WTC11 (cell line): ENCODE measurements around the gene CACNA2D1. TPM values are rescaled to one million over a fixed set of nuclear protein-coding genes. Genes with fewer than 3 reads are reported as not detected.
A peak's percentile ranks its signal among the peaks of the same experiment; 100 is the strongest.

Experiments
- ATAC-seq: fragments of 200-7000 bp; cut with Tn5 transposase; 2 replicates; pipeline ENCODE4 v1.10.0; 2021; ENCODE audit warnings: mild to moderate bottlenecking, moderate library complexity
- CTCF ChIA-PET: fragments of 300-600 bp; sonication (Branson Sonifier 250); formaldehyde crosslinking; loops from one replicate; lab custom pipeline; 2021; ENCODE audit warnings: antibody characterized with exemption; lab: Charles Lee
- POLR2A ChIA-PET: fragments of 350-600 bp; sonication (Branson Sonifier 250); formaldehyde crosslinking; loops from one replicate; lab custom pipeline; 2021; ENCODE audit warnings: antibody characterized with exemption; lab: Charles Lee
- DNase-seq: peaks from one replicate; pipeline ENCODE4 v3.0.0; 2021; ENCODE audit warnings: low spot score
- H3K27ac Mint-ChIP-seq: 2 replicates; pipeline ENCODE4 v1.8.0; 2021; ENCODE audit warnings: mixed read lengths
- H3K27me3 Mint-ChIP-seq: 2 replicates; pipeline ENCODE4 v1.8.0; 2021; ENCODE audit warnings: low read depth, mild to moderate bottlenecking, moderate library complexity, mixed read lengths
- H3K36me3 Mint-ChIP-seq: 2 replicates; pipeline ENCODE4 v1.8.0; 2021; ENCODE audit warnings: mixed read lengths
- H3K4me1 Mint-ChIP-seq: 2 replicates; pipeline ENCODE4 v1.8.0; 2022; ENCODE audit warnings: mixed read lengths
- H3K4me3 Mint-ChIP-seq: 2 replicates; pipeline ENCODE4 v1.8.0; 2021; ENCODE audit warnings: mild to moderate bottlenecking, moderate library complexity, mixed read lengths
- H3K9me3 Mint-ChIP-seq: 2 replicates; pipeline ENCODE4 v1.8.0; 2021; ENCODE audit warnings: mixed read lengths
- CREB1 ChIP-seq: sonication (generic); formaldehyde crosslinking; IDR thresholded peaks from 2 replicates; pipeline ENCODE4 v1.8.0; 2023; ENCODE audit warnings: mild to moderate bottlenecking, missing genetic modification reagents
- CREM ChIP-seq: sonication (generic); formaldehyde crosslinking; IDR thresholded peaks from 2 replicates; pipeline ENCODE4 v1.8.1; 2022; ENCODE audit warnings: mild to moderate bottlenecking, missing genetic modification reagents, moderate library complexity
- ELF4 ChIP-seq: sonication (generic); formaldehyde crosslinking; IDR thresholded peaks from 2 replicates; pipeline ENCODE4 v1.8.1; 2022; ENCODE audit warnings: low read depth, mild to moderate bottlenecking, moderate library complexity, missing genetic modification reagents
- EMX1 ChIP-seq: fragments of 250-450 bp; sonication (Bioruptor Pico); IDR thresholded peaks from 2 replicates; pipeline ENCODE4 v1.8.0; 2021; ENCODE audit warnings: mild to moderate bottlenecking
- ETV6 ChIP-seq: sonication (generic); formaldehyde crosslinking; IDR thresholded peaks from 2 replicates; pipeline ENCODE4 v1.8.1; 2022; ENCODE audit warnings: mild to moderate bottlenecking, missing genetic modification reagents
- FOXP1 ChIP-seq: sonication (generic); formaldehyde crosslinking; IDR thresholded peaks from 2 replicates; pipeline ENCODE4 v1.8.0; 2022; ENCODE audit warnings: missing genetic modification reagents, mild to moderate bottlenecking, moderate library complexity, borderline replicate concordance
- GRHL2 ChIP-seq: fragments of 250-450 bp; sonication (Bioruptor Pico); IDR thresholded peaks from 2 replicates; pipeline ENCODE4 v1.8.0; 2022; ENCODE audit warnings: mild to moderate bottlenecking, moderate library complexity; ENCODE audit not compliant: insufficient replicate concordance, severe bottlenecking
- GTF2I ChIP-seq: fragments of 250-450 bp; sonication (Bioruptor Pico); conservative IDR thresholded peaks from 2 replicates; pipeline ENCODE4 v1.4.0; 2021; ENCODE audit warnings: mild to moderate bottlenecking
- KAT7 ChIP-seq: sonication (generic); formaldehyde crosslinking; IDR thresholded peaks from 2 replicates; pipeline ENCODE4 v1.8.1; 2023; ENCODE audit warnings: missing genetic modification reagents, mild to moderate bottlenecking, borderline replicate concordance
- OVOL2 ChIP-seq: fragments of 250-450 bp; sonication (Bioruptor Pico); IDR thresholded peaks from 2 replicates; pipeline ENCODE4 v1.9.0; 2021; ENCODE audit warnings: mild to moderate bottlenecking, borderline replicate concordance
- SMAD3 ChIP-seq: sonication (generic); formaldehyde crosslinking; IDR thresholded peaks from 2 replicates; pipeline ENCODE4 v1.8.0; 2022; ENCODE audit warnings: missing genetic modification reagents, mild to moderate bottlenecking, borderline replicate concordance
- TP53 ChIP-seq: sonication (generic); formaldehyde crosslinking; IDR thresholded peaks from 2 replicates; pipeline ENCODE4 v1.8.1; 2023; ENCODE audit warnings: mild to moderate bottlenecking, missing genetic modification reagents
- ZBTB21 ChIP-seq: sonication (generic); formaldehyde crosslinking; IDR thresholded peaks from 2 replicates; pipeline ENCODE4 v1.8.1; 2023; ENCODE audit warnings: mild to moderate bottlenecking, missing genetic modification reagents, borderline replicate concordance
- ZNF317 ChIP-seq: sonication (generic); formaldehyde crosslinking; IDR thresholded peaks from 2 replicates; pipeline ENCODE4 v1.8.1; 2023; ENCODE audit warnings: low read depth, mild to moderate bottlenecking, moderate library complexity, missing genetic modification reagents, borderline replicate concordance
- ZNF396 ChIP-seq: fragments of 250-450 bp; sonication (Bioruptor Pico); IDR thresholded peaks from 2 replicates; pipeline ENCODE4 v1.8.0; 2021; ENCODE audit warnings: mild to moderate bottlenecking, moderate library complexity, borderline replicate concordance
- ZNF416 ChIP-seq: fragments of 250-450 bp; sonication (Bioruptor Pico); IDR thresholded peaks from 2 replicates; pipeline ENCODE4 v1.9.0; 2021; ENCODE audit warnings: mild to moderate bottlenecking, inconsistent platforms
- ZNF423 ChIP-seq: fragments of 250-450 bp; sonication (Bioruptor Pico); IDR thresholded peaks from 2 replicates; pipeline ENCODE4 v2.1.2; 2022; ENCODE audit warnings: mild to moderate bottlenecking, moderate library complexity
- total RNA-seq: library from RNA; stranded (reverse); gene quantifications from 3 replicates; pipeline ENCODE4 v1.2.3, GENCODE V29; 2021
- TF ChIP-seq, protein P1 (sequence below): sonication (generic); formaldehyde crosslinking; conservative IDR thresholded peaks from 2 replicates; pipeline ENCODE4 v1.8.1; 2023; ENCODE audit warnings: mild to moderate bottlenecking, low read depth, missing genetic modification reagents, moderate library complexity
- TF ChIP-seq, protein P2 (sequence below): sonication (generic); formaldehyde crosslinking; IDR thresholded peaks from 2 replicates; pipeline ENCODE4 v1.8.1; 2023; ENCODE audit warnings: mild to moderate bottlenecking, missing genetic modification reagents
- TF ChIP-seq, protein P3 (sequence below): sonication (generic); formaldehyde crosslinking; IDR thresholded peaks from 2 replicates; pipeline ENCODE4 v1.8.0; 2022; ENCODE audit warnings: missing genetic modification reagents
- TF ChIP-seq, protein P4 (sequence below): fragments of 250-450 bp; sonication (Bioruptor Pico); IDR thresholded peaks from 2 replicates; pipeline ENCODE4 v2.1.2; 2022; ENCODE audit warnings: mild to moderate bottlenecking, moderate library complexity

The CACNA2D1 gene
- total RNA-seq, 1 experiment from 2014 or later: 33.3 TPM

DNA sequence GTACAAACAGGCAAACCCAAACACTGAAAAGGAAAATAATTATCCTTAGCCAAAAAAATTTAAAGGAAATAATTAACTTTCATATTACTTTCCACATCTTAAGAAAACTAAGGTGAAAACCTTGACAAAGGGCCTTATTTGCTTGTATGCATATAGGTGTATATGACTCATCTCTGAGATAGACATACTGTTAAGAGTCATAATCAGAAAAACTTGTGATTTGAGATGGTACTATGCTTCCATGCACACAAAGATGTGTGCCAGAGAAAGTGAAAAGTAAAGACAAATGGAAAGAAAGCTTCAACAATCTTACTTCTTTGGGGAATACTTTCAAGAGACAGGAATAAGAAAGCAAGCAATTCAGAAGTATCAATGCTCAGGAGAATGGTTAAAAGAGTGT lies 3.3 kb upstream of the CACNA2D1 start:
- Mint-ChIP-seq H3K4me3 (no peak overlapping the region), H3K36me3 (no peaks in the 10 kb centered on the region), H3K27me3 (peaks cover 11% of the 10 kb centered on the region), H3K4me1 (peaks cover 30% of the 10 kb centered on the region), H3K9me3 (no peaks in the 10 kb centered on the region)
- DNase-seq (no peak), ATAC-seq (no peak)
- no peak for TF ChIP-seq ZNF423 (CRISPR knock-in tag)
- TF ChIP-seq CREB1 (CRISPR knock-in tag): no peak
- TF ChIP-seq ETV6: no peak
- TF ChIP-seq, all 79 proteins: peak for 0
- ChIA-PET POLR2A (no interaction called here), CTCF (no interaction called here)
- H3K27ac Mint-ChIP-seq: no peak overlapping the region

DNA sequence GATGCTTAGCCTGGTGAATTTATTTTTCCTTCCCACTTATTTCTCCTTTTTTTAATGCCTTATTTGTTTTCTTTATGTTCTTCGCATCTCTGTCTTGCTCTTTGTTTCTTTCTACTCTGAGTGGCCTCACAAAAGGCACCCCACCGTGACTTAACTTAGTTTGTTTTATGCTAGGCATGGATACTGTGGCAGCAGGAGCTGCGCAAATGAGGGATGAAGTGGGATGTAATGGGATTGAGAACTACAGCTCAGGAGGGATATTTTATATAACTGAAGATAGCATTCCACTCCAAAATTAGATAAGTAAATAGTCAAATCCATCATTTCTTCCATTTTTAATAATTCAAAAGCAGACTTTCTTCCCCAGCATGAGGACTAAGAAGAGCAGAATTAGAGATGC lies 1.7 kb upstream of the CACNA2D1 start:
- TF ChIP-seq CREM (CRISPR knock-in tag) (no peak), ELF4 (CRISPR knock-in tag) (no peak), GRHL2 (CRISPR knock-in tag) (no peak)
- TF ChIP-seq, all 79 proteins: peak for 0

DNA sequence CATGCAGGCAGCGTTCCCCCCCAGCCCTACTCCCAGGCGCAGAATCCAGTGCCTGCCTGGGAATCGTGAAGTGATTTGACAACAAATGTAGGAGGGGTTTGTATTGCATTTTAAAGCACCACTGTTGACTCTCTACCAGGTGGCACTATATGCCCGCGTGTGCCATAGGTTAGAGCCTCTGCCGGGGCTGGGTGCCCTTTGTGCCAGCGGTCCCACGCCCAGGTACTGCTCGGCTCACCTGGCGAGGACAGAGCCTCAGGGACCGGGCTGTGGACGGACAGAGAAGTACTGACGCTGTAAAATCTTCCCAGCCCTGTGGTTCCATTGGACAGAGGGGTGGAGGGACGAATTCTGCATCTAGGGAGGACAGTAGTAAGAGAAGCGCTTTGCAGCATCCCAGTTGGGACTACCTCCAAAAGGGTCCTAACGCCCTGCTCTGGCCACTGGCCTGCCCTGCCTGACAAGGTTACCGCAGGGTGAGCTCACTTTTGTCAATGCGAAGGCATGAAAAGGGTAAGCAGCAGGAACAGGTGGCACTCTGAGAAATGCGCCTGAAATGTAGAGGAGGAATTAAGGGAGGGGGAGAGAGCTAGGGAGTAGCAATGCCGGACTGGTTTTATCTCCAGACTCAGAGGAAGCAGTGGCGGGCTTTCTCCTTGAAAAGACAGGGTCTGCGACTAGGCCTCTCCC lies 788 bp upstream of the CACNA2D1 start:
- Mint-ChIP-seq H3K9me3 (no peaks in the 10 kb centered on the region), H3K27me3 (peaks cover 11% of the 10 kb centered on the region), H3K4me1 (peaks cover 37% of the 10 kb centered on the region), H3K36me3 (no peaks in the 10 kb centered on the region), H3K4me3 (peak overlapping the region; percentile 90), H3K27ac (peak overlapping the region; percentile 96)
- DNase-seq (peak; percentile 36), ATAC-seq (peak; percentile 54)
- CTCF ChIA-PET: interaction anchor here (1.0 to 1.1 kb wide), 3 partner anchors 37 to 210 kb away, joined by 3 to 5 read pairs (median 4); no protein-coding TSS in a partner anchor
- POLR2A ChIA-PET: interaction anchor here (0.6 kb wide), 1 partner anchor 58 kb away, joined by 4 read pairs; no protein-coding TSS in a partner anchor
- TF ChIP-seq GTF2I (CRISPR knock-in tag) (no peak), OVOL2 (CRISPR knock-in tag) (no peak), SMAD3 (CRISPR knock-in tag) (no peak), ZNF416 (CRISPR knock-in tag) (no peak), ZBTB21 (0 out of 2 replicates have a peak, but pooled peaks have one; percentile 52), ZNF317 (CRISPR knock-in tag) (no peak), ZNF396 (CRISPR knock-in tag) (no peak), TP53 (peak; percentile 62; the same call in 1 of the 2 replicates), KAT7 (CRISPR knock-in tag) (no peak), EMX1 (CRISPR knock-in tag) (no peak), FOXP1 (CRISPR knock-in tag) (peak; percentile 66; the same call in 1 of the 2 replicates), GRHL2 (CRISPR knock-in tag) (no peak)
- TF ChIP-seq, protein P1, sequence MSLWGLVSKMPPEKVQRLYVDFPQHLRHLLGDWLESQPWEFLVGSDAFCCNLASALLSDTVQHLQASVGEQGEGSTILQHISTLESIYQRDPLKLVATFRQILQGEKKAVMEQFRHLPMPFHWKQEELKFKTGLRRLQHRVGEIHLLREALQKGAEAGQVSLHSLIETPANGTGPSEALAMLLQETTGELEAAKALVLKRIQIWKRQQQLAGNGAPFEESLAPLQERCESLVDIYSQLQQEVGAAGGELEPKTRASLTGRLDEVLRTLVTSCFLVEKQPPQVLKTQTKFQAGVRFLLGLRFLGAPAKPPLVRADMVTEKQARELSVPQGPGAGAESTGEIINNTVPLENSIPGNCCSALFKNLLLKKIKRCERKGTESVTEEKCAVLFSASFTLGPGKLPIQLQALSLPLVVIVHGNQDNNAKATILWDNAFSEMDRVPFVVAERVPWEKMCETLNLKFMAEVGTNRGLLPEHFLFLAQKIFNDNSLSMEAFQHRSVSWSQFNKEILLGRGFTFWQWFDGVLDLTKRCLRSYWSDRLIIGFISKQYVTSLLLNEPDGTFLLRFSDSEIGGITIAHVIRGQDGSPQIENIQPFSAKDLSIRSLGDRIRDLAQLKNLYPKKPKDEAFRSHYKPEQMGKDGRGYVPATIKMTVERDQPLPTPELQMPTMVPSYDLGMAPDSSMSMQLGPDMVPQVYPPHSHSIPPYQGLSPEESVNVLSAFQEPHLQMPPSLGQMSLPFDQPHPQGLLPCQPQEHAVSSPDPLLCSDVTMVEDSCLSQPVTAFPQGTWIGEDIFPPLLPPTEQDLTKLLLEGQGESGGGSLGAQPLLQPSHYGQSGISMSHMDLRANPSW (CRISPR knock-in tag): no peak
- TF ChIP-seq, protein P2, sequence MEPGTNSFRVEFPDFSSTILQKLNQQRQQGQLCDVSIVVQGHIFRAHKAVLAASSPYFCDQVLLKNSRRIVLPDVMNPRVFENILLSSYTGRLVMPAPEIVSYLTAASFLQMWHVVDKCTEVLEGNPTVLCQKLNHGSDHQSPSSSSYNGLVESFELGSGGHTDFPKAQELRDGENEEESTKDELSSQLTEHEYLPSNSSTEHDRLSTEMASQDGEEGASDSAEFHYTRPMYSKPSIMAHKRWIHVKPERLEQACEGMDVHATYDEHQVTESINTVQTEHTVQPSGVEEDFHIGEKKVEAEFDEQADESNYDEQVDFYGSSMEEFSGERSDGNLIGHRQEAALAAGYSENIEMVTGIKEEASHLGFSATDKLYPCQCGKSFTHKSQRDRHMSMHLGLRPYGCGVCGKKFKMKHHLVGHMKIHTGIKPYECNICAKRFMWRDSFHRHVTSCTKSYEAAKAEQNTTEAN (CRISPR knock-in tag): peak; percentile 33; the same call in 1 of the 2 replicates
- TF ChIP-seq, protein P3, sequence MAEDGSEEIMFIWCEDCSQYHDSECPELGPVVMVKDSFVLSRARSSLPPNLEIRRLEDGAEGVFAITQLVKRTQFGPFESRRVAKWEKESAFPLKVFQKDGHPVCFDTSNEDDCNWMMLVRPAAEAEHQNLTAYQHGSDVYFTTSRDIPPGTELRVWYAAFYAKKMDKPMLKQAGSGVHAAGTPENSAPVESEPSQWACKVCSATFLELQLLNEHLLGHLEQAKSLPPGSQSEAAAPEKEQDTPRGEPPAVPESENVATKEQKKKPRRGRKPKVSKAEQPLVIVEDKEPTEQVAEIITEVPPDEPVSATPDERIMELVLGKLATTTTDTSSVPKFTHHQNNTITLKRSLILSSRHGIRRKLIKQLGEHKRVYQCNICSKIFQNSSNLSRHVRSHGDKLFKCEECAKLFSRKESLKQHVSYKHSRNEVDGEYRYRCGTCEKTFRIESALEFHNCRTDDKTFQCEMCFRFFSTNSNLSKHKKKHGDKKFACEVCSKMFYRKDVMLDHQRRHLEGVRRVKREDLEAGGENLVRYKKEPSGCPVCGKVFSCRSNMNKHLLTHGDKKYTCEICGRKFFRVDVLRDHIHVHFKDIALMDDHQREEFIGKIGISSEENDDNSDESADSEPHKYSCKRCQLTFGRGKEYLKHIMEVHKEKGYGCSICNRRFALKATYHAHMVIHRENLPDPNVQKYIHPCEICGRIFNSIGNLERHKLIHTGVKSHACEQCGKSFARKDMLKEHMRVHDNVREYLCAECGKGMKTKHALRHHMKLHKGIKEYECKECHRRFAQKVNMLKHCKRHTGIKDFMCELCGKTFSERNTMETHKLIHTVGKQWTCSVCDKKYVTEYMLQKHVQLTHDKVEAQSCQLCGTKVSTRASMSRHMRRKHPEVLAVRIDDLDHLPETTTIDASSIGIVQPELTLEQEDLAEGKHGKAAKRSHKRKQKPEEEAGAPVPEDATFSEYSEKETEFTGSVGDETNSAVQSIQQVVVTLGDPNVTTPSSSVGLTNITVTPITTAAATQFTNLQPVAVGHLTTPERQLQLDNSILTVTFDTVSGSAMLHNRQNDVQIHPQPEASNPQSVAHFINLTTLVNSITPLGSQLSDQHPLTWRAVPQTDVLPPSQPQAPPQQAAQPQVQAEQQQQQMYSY (CRISPR knock-in tag): no peak
- TF ChIP-seq, protein P4, sequence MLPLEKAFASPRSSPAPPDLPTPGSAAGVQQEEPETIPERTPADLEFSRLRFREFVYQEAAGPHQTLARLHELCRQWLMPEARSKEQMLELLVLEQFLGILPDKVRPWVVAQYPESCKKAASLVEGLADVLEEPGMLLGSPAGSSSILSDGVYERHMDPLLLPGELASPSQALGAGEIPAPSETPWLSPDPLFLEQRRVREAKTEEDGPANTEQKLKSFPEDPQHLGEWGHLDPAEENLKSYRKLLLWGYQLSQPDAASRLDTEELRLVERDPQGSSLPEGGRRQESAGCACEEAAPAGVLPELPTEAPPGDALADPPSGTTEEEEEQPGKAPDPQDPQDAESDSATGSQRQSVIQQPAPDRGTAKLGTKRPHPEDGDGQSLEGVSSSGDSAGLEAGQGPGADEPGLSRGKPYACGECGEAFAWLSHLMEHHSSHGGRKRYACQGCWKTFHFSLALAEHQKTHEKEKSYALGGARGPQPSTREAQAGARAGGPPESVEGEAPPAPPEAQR (CRISPR knock-in tag): no peak

More for the DNA sequence above, 1.7 kb upstream of the CACNA2D1 start:
- Mint-ChIP-seq H3K9me3 (no peaks in the 10 kb centered on the region), H3K4me1 (peaks cover 39% of the 10 kb centered on the region), H3K27me3 (peaks cover 11% of the 10 kb centered on the region), H3K4me3 (peak overlapping the region; percentile 90), H3K36me3 (no peaks in the 10 kb centered on the region), H3K27ac (no peak overlapping the region)
- no peak for ATAC-seq
- peak; percentile 19 for DNase-seq
- ChIA-PET POLR2A (no interaction called here), CTCF (interaction anchor here (1.0 to 1.1 kb wide), 3 partner anchors 36 to 160 kb away, joined by 3 to 4 read pairs (median 4); no protein-coding TSS in a partner anchor)
